Thyroid gland (tissue), 4 donors: ENCODE measurements around the gene ZBTB6. TPM values are rescaled to one million over a fixed set of nuclear protein-coding genes. Genes with fewer than 3 reads are reported as not detected.

ENCODE experiments used
- DNase-seq, 2 donors: peaks; one replicate each; pipeline ENCODE4 v3.0.0-alpha.2; 2019
- H3K27ac ChIP-seq, 3 donors: fragments of 200-600 bp; sonication (generic); 1 replicate in 2 of 3; 2 replicates in 1 of 3; pipeline ENCODE4 v1.5.1; 2016 to 2019; ENCODE audit warnings: mild to moderate bottlenecking in 1 of 3, moderate library complexity in 1 of 3
- H3K27me3 ChIP-seq: fragments of 200-600 bp; sonication (generic); one replicate; pipeline ENCODE4 v1.5.1; 2019
- H3K36me3 ChIP-seq, 2 donors: fragments of 200-600 bp; sonication (generic); one replicate each; pipeline ENCODE4 v1.5.1; 2016 to 2019
- H3K4me1 ChIP-seq, 2 donors: fragments of 200-600 bp; sonication (generic); one replicate each; pipeline ENCODE4 v1.5.1; 2017 to 2019
- H3K4me3 ChIP-seq, 3 donors: fragments of 200-600 bp; sonication (generic); replicated peaks in 1 of 3; 1 replicate in 2 of 3; 2 replicates in 1 of 3; pipeline ENCODE4 v1.5.1; 2016; ENCODE audit warnings: mild to moderate bottlenecking in 1 of 3
- H3K9me3 ChIP-seq: fragments of 200-600 bp; sonication (generic); one replicate; pipeline ENCODE4 v1.5.1; 2017
- CTCF ChIP-seq, 6 experiments: fragments of 200-600 bp in 3 of 6; fragments of 450-650 bp in 3 of 6; sonication (generic) in 3 of 6; IDR thresholded peaks; one replicate each; pipeline ENCODE4 v1.5.1; 2016 to 2019; ENCODE audit warnings: antibody characterized with exemption in 6 of 6, mild to moderate bottlenecking in 2 of 6, inconsistent platforms in 1 of 6, moderate library complexity in 1 of 6
- POLR2A ChIP-seq, 2 donors: fragments of 450-650 bp; IDR thresholded peaks; one replicate each; pipeline ENCODE4 v1.6.1; 2017; ENCODE audit warnings: antibody characterized with exemption in 2 of 2, mild to moderate bottlenecking in 2 of 2, moderate library complexity in 1 of 2
- WGBS, 2 donors: methylation state at CpG; one replicate each; pipeline ENCODE4 v1.1.5; 2017; 5-methylcytosine and 5-hydroxymethylcytosine counted together
- intact Hi-C: fragments of 100-400 bp; cut with DNase I; formaldehyde crosslinking; loops from one replicate; pipeline ENCODE4 v1.15.1; 2023
- small RNA-seq: library from RNA; depleted of rRNA; stranded (forward); fragments of <200 nt; gene quantifications from one replicate; pipeline ENCODE3, GENCODE V24; 2016
- total RNA-seq, 4 donors: library from RNA; depleted of rRNA; stranded (reverse); fragments of >200 nt; gene quantifications; one replicate each; pipeline ENCODE4 v1.2.3, GENCODE V29; 2016

Gene ZBTB6
- total RNA-seq, 4 donors from 2014 or later: 12.3 to 16.4 (median 14.2) TPM

GRCh38 chr9:122863407-122863806 lies 49.7 kb downstream of the ZBTB6 start:
- Histone ChIP-seq H3K36me3 (peaks cover 1 to 5% of the 10 kb centered on the region in 2 donors), H3K4me1 (no peaks in the 10 kb centered on the region), H3K27ac (no peak overlapping the region), H3K27me3 (no peaks in the 10 kb centered on the region), H3K9me3 (no peaks in the 10 kb centered on the region), H3K4me3 (no peak overlapping the region)
- DNase-seq: no peak
- 93 to 97% methylated on average over 3 of the region's 3 CpGs for WGBS, 2 donors
- TF ChIP-seq POLR2A (IDR thresholded peaks at IDR 0.05) (no peak), CTCF (IDR thresholded peaks at IDR 0.05) (no peak)
- intact Hi-C loops: no loop called here

- H3K4me1 ChIP-seq: no peaks in the 10 kb centered on the region
These were observed 52.6 kb downstream of the ZBTB6 start for GRCh38 chr9:122860319-122861142.

More at GRCh38 chr9:122860319-122861142, 52.6 kb downstream of the ZBTB6 start:
- Histone ChIP-seq H3K27ac (no peak overlapping the region), H3K27me3 (no peaks in the 10 kb centered on the region), H3K9me3 (no peaks in the 10 kb centered on the region), H3K36me3 (peaks cover 23 to 29% of the 10 kb centered on the region in 2 donors), H3K4me3 (no peak overlapping the region)
- DNase-seq: no peak
- intact Hi-C loops: no loop called here
- WGBS, 2 donors: 88 to 89% methylated on average over 8 of the region's 8 CpGs
- TF ChIP-seq CTCF (IDR thresholded peaks at IDR 0.05) (no peak), POLR2A (IDR thresholded peaks at IDR 0.05) (no peak)

Small RNA genes lying within 50 kb of the gene (small RNA-seq; reads per million reads assigned to genes)
- not detected for gene RNY1P15
- gene SNORD90: 2,540 reads per million, percentile 99 among the genes with 10 or more reads in this experiment

Other genes starting within 250 kb of the ZBTB6 start
- gene OR1L3, start 238.2 kb downstream of the ZBTB6 start, total RNA-seq: not detected
- not detected for gene OR1L4, start 189.3 kb downstream of the ZBTB6 start, total RNA-seq
- not detected for gene OR1L6, start 171.0 kb downstream of the ZBTB6 start, total RNA-seq
- gene OR5C1, start 124.4 kb downstream of the ZBTB6 start, total RNA-seq: not detected
- gene OR1K1, start 113.2 kb downstream of the ZBTB6 start, total RNA-seq: not detected
- gene PDCL, start 84.7 kb downstream of the ZBTB6 start, total RNA-seq: 10 to 100 TPM; 17.5 to 31.6 (median 21.1) TPM
- gene RC3H2, start 8.0 kb downstream of the ZBTB6 start, total RNA-seq: 10 to 100 TPM; 43.1 to 91.2 (median 52.9) TPM
- 10 to 100 TPM; 10.9 to 15.6 (median 12.7) TPM for gene ZBTB26, start 18.2 kb upstream of the ZBTB6 start, total RNA-seq
- gene RABGAP1, start 27.7 kb upstream of the ZBTB6 start, total RNA-seq: 100 to 1,000 TPM in 3 of 4 donors, 10 to 100 TPM in 1; 90.7 to 144 (median 127) TPM
- 10 to 100 TPM in 1 of 4 donors, 1 to 10 TPM in 3; 4.0 to 11.8 (median 5.7) TPM for gene GPR21, start 120.3 kb upstream of the ZBTB6 start, total RNA-seq